Hindlimb muscle (tissue), 1 donor: ENCODE data around the gene JHY. TPM values are rescaled to one million over a fixed set of nuclear protein-coding genes. Genes with fewer than 3 reads are reported as not detected.

Experiments
- DNase-seq: peaks from one replicate; pipeline ENCODE4 v3.0.0-alpha.2; 2013
- polyA plus RNA-seq: library from polyadenylated mRNA; unstranded; fragments of 120-200 nt; gene quantifications from one replicate; pipeline ENCODE4 v1.2.1, GENCODE V29; 2013; ENCODE audit not compliant: insufficient read length

Gene JHY
- polyA plus RNA-seq, 1 donor, result 1.4 TPM

GRCh38 chr11:122872046-122872445 is 10.5 kb upstream of the JHY start:
- DNase-seq, result no peak

DNA sequence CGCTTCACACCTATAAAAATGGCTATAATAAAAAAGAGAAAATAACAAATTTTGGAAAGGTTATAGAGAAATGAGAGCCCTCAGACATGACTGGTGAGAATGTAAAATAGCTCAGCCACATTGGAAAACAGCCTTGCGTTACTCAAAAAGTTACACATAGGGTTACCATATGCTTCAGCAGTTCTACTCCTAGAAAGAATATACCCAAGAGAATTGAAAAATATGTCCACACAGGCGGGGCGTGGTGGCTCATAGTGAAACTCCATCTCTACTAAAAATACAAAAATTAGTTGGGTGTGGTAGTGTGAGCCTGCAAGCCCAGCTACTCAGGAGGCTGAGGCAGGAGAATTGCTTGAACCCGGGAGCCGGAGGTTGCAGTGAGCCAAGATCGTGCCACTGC is 7.6 kb upstream of the JHY start:
- DNase-seq, result no peak

DNA sequence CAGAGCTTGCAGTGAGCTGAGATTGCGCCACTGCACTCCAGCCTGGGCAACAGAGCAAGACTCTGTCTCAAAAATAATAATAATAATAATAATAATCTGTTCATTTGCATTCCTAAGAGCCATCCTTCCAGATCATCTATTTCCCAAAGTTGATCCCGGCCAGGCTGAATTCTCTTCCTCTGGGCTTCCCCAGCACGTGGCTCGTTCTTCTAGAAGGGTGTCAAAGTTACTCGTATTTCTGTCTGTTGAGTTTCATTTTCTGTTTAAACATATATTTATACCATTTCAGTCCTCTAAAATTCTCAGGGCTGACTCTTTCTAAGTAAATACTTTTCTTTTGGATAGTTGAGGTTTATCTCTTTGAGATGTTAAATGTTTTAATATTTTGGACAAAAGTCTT is 4.8 kb upstream of the JHY start:
- DNase-seq, result no peak

GRCh38 chr11:122879785-122880184 is 2.8 kb upstream of the JHY start:
- DNase-seq, result no peak

DNA sequence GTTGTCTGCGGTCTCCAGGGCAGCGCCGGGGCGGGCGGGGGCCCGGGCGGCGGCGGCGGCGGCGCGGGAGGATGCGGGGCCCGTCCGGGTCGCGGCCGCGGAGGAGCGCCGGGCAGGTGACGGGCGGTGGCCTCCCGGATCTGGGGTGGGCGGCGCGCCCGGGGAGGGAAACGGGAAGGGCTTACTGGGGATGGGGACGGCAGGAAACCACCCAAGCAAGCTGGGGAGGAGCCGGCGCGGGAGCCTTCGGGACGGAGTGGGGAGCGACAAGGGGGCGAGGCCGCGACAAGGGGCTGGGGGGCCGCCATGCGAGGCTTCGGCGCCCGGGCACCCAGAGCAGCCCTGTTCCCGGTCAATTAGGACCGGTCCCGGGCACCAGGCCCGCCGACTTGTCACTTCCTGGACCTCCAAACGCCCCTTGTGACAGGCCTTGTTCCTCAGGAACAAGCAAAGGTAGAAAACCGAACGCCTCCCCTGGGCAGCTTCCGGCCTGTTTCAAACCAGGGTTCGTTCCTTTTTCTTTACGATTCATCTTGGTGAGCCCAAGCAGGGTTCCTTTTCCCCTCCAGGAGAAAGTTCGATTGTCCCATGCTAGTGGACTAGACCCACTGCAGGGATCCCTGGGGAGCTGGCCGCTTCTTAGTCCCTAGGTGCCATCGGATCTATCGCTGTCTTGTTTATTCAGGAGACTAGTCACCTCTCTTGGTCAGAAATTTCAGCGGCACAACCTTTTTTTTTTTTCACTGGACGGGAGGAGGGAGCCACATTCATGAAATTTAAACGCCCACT is 492 bp downstream of the JHY start:
- DNase-seq, result peak; percentile 47

- no peak for DNase-seq
Measured at GRCh38 chr11:122883646-122883979, 1.1 kb downstream of the JHY start.

DNA sequence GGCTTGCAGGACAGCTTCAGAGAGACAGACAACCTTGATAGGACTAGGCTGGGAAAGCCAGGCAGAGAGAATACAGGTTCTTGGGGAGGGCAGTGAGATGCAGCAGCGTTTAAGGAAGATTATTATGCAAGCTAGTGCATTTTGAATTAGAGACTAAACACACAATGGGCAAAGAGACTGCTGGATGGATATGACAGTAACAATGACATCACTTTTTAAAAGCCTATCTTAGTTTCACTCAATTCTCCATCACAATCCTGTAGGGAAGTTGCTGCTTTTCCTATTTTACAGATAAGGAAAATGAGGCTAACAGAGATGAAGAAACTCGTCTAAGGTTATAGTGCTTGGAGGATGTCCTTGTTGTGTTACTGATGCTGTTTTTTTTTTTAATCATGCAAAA is 5.6 kb downstream of the JHY start:
- DNase-seq, result no peak

DNA sequence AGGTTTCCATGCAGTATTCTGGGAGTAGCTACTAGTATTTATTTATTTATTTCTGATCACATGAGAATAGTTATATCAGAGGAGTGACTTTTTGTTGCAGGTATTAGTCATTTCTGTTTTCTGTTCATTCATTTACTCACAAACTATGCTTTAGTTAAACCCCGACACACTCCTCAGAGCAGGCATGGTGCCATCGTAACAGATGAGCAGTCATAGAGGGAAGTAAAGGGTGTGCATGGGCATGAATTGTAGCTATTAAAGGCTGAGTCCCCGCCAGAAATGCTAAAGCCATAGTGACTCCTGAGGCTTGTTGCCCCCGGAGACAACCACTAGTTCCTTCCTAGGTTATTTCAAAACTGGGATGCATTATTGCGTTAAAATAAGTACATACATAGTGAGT is 10.6 kb downstream of the JHY start:
- no peak for DNase-seq

DNA sequence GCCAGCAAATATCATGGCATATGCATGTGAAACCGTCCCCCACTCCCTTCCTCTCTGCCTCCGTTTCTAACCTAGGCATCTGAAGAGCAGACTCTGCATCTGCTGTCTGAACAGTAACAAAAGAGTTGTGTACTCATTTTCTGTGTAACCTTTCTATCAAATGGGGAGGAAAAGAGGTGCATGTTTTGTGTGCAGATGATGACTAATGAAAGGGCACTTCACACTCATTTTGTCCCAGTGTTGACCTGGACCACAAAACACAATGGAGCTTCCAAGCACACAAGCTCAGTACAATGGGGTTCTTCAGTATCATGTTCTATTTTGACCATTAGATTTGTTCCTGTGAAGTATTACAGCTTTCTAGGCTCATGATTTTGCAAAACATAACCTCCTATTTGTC is 13.0 kb downstream of the JHY start:
- DNase-seq, result no peak

DNA sequence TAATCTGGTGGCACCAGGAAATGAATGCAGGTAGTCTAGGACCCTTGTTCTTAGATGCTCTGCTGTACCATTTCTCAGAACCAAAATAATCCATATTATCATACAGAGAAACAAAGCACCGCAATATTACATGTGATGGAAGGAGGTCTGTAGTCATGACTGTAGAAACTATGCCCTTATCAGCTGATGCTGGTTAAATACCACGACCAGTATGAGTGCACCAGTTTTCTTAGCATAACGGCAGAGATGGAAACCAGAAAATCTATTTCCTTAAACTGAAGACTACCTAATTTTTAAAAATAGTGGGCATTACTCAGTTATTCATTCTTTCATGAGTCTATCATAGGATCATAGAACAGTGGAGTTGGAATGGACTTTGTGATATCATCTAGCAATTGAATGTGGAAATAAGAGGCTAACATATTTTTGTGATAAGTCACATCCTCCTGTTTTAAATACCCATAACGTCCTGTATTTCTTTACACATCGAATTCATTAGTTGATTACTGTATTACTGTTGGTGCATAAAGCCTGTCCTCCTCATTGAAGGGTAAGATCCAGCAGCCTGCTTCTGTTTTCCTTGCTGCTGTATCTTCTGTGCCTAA is 15.1 kb downstream of the JHY start:
- no peak for DNase-seq

DNA sequence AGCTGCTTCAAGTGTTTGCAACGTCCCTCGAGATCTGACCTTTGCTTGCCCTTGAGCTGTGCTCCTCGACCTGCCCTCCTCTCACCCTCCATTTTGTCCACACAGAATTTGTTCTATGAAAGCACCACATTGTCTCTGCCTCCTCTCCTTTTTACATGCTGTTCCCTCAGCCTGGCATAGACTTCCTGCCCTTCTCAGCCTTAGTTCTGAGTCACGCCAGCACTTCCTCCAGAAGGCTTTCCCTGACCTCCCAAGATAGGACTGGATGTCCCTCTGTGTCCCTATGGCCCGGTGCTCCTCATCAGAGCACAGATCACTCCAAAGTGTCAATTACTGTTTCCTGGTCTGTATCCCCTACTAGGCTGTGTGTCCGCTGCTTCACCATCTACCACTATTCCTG is 16.2 kb downstream of the JHY start:
- DNase-seq, result no peak

GRCh38 chr11:122900587-122901202 is 18.1 kb downstream of the JHY start:
- no peak for DNase-seq

GRCh38 chr11:122902951-122903350 is 20.4 kb downstream of the JHY start:
- DNase-seq, result no peak

- peak; percentile 8 for DNase-seq
Measured at GRCh38 chr11:122910775-122911174, 28.2 kb downstream of the JHY start.

DNA sequence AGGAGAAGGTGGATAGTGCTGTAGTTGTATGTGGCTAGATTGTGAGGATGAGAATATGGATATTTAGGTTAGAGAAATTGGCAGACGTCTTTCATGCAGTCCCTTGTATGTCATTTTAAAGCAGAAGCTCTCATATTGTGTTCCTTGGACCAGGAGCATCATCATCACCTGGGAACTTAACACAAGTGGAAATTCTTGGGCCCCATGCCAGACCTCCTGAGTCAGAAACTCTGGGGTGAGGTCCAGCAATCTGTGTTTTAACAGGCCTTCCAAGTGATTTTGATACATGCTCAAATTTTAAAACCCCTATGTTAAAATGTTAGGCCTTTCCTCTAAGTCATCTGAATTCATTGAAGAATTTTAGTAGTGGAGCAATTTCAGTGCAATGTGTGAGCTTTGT is 34.8 kb downstream of the JHY start:
- peak; percentile 27 for DNase-seq

- no peak for DNase-seq
Measured at GRCh38 chr11:122918734-122919133, 36.2 kb downstream of the JHY start.

- DNase-seq, result no peak
Measured at GRCh38 chr11:122920579-122920978, 38.0 kb downstream of the JHY start.

DNA sequence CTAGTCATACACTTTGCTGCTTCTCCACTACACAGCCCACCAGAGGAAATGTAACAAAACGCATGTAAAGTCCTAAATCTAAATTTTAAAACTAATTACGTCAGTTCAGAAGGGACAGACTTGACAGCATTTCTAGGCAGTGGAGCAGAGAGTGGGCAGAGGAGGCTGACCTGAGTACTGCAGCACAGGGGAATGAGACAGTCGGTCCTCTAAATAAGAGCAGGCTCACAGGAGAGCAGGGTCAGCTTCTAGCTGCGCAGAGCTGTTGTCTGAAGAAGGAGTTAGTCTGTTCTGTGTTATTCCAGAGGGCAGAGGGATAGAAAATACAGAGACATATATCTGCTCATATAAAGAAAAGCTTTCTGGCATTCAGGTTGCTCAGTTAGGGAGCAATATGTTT is 40.3 kb downstream of the JHY start:
- DNase-seq, result no peak

GRCh38 chr11:122923302-122923701 is 40.7 kb downstream of the JHY start:
- no peak for DNase-seq

GRCh38 chr11:122931510-122931909 is 49.0 kb downstream of the JHY start:
- DNase-seq, result no peak

GRCh38 chr11:122933416-122933815 is 50.9 kb downstream of the JHY start:
- peak; percentile 19 for DNase-seq

- no peak for DNase-seq
Measured at GRCh38 chr11:122937983-122938382, 55.4 kb downstream of the JHY start.

DNA sequence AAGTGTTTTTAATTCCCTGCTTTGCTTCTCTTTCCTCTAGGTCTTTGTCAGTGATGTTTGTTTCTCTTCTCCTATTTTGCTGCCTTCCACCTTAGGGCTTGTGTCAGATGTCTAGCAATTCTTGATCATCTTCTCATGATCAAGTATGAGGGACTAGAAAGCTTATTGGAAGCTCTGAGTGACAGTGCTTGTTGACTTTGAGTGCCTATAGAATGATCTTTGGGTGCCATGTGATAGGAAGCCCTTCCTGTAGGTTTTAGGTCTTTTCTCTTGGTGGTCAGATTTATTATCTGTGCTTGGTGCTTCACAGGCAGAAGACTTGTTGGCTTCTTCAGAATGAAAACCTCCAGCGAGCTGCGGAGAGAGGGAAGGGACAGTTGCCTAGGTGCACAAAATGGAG is 56.0 kb downstream of the JHY start:
- no peak for DNase-seq

DNA sequence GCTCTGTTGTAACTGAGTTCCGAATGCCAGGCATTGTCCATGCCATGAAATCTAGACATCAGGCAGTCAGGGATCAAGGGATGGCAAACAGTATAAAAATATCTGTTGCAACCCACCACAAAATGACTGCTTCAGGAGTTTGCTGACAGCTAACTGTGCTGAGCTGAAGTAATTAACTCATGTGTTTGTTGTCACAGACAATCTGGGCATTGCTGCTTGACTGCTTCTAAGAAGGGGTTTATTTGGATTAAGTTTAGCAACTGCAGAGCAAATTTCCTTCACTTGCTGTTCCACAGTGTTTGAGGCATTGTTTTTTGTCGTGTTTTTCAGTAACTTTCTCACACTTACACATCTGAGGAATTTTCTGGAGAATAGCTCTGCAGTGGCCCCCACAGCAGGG is 68.7 kb downstream of the JHY start:
- DNase-seq, result no peak
